HG02571 (cell line): ENCODE measurements around the gene SMCO3.

Experiments used
- ATAC-seq: cut with Tn5 transposase; IDR thresholded peaks from one replicate; pipeline ENCODE4 v1.9.1; 2021; ENCODE audit warnings: mild to moderate bottlenecking, moderate library complexity; ENCODE audit not compliant: unreplicated experiment

SMCO3 gene

DNA sequence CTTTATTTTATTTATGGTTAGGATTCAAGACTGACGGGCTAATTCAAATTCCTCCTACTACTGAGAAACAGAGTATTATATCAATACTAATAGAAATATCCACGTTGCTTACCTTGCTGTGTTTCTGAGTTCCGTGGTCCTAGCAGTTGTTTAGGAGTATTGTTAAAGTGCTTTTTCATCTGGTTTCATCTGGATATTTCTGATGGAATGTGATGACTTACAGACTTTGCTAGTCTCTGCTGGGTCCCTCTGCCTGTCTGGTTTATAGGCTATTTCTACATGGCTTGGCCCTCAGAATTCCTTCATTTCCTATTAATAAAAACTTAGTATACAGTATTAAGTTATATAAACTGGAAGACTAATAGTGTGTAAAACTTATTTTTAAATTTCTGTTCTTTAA, at the start of gene SMCO3:
SMCO3 (minus strand) TSS at position 169 of the 400 bp plus-strand sequence. CDS start 7,502 bp downstream, outside the sequence.
- no peak for ATAC-seq

DNA sequence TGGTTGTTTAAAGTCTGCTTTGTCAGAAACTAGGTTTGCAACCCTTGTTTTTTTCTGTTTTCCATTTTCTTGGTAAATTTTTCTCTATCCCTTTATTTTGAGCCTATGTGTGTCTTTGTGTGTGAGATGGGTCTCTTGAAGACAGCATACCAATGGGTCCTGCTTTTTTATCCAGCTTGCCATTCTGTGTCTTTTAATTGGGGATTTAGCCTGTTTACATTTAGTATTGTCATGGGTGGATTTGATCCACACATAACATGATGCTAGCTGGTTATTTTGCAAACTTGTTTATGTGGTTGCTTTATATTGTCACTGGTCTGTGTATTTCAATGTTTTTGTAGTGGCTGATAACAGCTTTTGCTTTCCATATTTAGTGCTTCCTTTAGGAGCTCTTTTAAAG, 46.5 kb upstream of the SMCO3 start:
- ATAC-seq, result no peak

DNA sequence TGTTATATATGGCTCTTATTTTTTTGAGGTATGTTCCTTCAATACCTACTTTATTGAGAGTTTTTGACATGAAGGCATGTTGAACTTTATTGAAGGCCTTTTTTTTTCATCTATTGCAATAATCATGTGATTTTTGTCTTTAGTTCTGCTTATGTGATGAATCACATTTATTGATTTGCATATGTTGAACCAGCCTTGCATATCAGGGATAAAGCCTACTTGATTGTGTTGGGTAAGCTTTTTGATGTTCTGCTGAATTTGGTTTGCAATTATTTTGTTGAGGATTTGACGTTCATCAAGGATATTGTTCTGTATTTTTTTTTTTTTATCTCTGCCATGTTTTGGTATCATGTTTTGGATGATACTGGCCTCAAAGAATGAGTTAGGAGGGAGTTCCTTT, 44.5 kb upstream of the SMCO3 start:
- ATAC-seq, result no peak

DNA sequence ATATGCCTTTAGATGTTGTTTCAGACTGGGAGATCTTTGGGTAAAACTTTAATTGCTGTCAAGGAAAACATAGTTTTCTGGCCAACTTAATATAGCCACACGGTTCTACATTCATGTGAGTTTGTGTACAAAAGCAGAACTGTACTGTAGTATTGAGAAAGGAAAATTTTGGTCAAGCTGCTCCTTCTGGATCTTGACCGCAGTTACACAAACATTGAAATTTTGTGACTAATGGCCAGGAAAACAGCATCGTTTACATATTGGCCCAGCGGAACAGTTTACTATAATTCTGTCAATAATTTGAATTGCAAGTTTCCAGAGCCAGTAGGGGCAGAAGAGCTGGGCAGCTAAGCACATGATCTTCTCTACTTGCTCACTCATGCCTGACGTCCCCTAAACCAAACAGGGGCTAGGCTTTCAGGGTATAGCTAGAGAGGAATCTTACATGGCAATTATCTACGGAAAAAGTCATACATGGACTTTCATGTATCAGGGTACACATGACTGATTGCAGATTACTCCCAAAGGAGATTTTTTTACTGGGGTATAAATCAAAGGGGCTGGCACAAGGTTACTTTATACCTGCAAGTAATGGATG, 40.7 kb upstream of the SMCO3 start:
- no peak for ATAC-seq

DNA sequence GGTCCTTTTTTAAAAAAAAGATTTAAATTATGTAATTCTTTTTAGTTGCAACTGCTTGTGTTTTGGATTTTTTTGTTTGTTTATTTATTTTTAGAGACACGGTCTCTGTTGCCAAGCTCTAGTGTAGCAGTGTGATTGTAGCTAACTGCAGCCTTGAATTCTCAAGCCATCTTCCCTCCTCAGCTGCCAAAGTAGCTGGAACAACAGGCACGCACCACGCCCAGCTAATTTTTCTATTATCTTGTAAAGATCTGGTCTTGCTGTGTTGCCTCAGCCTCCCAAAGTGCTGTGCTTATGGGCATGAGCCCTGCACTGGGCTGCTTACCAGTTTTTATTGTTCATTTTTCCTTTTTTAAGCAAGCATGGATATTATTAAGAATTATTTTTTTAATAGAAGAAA, 40.0 kb upstream of the SMCO3 start:
- ATAC-seq, result no peak

DNA sequence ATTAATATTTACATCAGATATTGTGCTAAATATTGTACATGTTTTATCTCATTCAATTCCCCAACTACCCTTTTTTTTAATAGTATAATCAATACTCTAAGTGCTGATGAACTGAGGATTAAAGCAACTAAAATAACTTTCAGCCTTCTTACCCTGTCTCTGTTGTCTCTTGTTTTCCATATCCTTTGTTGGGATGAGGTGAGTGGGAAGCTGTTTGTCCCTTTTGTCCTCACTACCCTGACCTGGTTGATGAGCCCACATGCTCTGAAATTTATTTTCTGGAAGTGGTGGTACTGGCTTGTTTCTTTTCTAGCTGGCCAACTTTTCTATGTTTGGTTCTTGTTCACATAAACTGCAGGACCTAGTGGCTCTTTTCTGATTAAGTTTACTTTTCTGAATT, 38.9 kb upstream of the SMCO3 start:
- no peak for ATAC-seq

DNA sequence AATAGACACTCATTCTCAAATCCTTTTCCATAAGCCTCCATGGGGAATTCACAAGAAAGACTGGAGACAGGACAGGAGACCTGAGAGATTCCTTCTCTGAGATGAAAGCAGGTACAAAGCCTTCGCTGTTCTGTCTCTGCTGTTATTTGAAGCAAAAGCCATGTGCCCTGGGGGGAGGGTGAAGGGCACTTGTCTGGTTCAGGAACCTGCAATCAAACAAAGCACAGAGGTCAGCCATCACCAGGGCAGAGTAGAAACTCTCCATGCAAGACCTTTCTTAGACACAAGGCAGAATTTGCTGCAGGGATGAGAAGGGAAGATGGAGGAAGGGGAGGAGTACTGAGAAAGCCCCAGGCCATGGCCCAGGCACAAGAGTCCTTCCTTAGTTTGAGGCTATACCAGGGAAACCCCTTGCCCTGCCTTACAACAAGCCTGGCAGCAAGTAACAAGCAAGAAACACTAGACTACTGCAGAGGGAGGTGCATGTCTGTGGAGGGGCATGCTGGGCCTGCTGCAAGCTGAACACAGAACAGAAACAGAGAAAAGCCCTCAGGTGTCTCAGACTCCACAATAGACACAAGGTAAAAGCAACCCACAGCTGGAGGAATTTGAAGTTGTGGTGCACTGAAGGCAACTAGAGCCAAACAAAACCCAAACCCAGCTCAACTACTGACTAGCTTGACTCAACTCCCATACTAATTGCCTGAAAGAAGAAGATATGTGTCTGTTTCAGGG, 37.1 kb upstream of the SMCO3 start:
- peak; percentile 88 for ATAC-seq

DNA sequence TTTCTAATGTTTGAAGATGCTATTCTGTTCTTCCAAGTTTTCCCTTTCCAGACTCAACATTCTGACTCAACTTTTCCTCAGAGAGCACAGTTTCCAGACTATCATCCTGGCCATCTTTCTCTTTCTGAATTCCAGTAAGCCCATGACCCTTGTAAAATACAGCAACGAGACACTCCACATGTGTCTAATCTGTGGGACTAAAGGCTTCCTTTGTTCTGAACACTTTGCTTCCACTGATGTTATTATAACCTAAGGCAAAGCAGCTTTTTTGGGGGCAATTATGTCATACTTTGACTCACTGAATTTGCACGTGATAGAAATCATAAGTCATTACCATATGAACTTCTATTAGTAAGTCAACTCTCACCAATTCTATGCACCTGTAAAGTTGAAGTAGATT, 35.7 kb upstream of the SMCO3 start:
- no peak for ATAC-seq

DNA sequence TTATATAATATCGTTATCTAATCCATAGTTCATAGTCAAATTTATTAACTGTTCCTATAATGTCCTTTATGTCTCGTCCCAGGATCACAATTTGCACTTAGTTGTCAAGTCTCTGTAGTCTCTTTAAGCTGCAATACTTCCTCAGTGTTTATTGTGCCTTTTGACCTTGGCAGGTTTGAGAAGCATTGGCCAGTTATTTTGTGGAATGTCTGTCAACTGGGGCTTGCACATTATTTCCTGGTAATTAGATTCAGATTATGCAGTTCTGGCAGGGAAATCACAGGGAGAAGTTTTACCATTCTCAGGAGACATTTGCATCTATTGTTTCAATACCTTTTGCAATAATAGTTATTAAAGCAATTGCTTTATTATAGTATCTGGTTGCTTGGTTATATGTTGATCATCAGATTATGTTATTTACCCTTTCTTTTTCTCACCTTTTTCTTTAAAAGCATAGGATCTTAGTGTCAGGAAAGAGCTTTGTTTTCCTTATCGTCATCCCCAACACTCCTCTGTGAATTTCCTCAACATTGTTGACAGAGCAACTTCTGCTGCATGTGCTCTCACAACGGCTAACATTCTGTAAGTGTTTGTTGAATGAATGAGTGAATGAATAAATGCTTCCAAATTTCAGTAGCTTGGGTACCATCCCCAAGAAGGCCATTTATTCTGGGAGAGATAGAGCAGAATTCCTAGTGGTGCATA, 33.0 kb upstream of the SMCO3 start:
- no peak for ATAC-seq

DNA sequence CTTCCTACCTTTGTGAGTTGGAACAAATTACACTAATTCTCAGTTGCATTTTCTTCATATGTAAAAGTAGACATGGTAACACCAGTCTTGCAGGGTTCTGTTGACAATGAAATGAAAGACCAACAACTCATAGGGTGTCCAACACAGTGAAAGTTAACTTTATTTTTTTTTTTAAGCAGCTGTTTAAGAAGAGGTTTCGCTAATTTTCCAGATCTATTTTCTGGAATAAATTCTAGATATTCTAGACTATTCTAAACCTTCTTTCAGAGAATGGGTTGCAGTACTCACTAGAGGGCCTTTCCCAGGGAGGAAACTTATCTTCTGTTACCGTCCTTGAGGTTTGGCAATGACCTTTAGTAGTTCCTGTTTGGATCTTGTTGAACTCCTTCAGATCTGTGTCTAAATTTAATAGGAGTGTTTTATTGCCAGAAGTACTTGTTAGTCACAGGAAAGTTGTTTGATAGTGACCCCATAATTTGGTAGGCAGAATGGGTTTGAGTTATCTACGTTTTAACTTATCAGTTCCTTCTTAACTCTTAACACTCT, 32.1 kb upstream of the SMCO3 start:
- no peak for ATAC-seq

DNA sequence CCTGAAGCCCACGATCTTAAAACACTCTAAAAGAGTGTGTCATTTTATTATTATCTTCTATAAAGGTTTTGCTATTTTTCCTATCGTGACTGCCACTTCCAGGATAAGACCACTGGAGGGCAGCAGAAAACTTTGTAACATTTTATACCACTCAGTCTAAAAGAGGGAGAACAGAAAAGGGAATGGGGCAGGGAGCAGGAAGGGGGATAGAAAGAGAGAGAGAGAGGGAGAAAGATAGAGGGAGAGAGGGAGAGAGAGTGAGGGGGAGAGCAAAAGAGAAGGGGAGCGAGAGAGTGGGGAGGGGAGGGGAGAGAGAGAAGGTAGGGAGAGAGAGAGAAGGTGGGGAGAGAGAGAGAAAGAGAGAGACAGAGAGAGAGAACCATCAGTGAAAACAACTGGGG, 31.4 kb upstream of the SMCO3 start:
- ATAC-seq, result no peak

DNA sequence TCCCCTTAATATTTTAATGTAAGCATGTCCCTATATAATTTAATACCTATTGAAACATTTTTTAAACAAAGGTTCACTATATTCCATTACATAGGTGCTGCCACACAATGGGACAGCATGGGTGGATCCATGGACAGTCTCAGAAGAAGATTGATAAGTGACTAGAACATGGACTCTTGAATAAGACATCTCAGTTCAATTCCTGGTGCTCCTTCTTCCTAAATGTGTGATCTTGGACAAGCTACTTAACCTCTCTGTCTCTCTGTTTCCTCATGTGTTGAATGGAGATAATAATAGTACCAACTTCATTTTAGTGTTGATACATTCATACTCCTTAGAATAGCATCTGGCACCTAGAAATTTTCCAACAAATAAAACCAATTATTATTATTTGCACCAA, 30.4 kb upstream of the SMCO3 start:
- no peak for ATAC-seq

DNA sequence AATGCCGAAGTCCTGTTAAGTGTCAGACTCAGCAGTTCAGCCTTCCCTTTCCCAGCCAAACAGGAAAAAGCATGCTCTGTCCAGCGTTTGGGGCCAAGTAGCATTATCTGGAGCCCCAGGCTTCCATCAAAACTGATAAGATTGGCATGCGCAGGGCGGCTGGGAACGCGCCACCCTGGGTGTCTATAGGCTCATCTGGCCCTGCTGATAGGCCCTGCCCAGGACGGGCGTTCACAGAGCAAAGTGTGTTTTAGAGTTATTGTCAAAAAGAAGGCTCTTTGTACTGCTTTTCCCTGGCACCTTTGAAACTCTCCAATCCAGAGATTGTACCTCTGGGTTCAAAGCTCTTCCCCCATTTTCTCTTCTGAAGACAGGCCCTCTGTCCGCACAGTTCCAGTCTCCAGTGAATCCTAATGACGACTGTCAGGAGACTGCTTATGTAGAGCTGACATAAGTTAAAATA, 29.5 kb upstream of the SMCO3 start, which contains the start of gene ART4:
ART4 (minus strand) TSS at position 102 of the 463 bp plus-strand sequence. CDS start 413 bp downstream, outside the sequence.
- ATAC-seq, result no peak

DNA sequence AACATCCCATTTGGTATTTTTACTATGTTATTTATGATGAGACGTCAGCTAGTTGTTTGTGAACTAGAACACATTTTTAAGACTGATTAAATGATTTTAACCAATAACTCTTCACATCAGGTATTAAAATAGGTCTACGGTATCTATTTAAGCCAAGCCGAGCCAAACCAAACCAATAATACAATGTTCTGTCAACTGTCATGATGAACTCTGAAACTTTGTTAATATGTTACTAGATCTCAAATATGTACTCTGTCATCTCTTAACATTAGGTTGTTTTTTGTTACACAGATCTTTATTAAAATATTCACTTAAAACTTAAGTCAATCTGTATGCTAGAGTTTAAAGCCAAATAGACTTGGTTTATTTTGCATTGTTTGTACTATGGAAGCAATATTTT, 28.3 kb upstream of the SMCO3 start:
- no peak for ATAC-seq

DNA sequence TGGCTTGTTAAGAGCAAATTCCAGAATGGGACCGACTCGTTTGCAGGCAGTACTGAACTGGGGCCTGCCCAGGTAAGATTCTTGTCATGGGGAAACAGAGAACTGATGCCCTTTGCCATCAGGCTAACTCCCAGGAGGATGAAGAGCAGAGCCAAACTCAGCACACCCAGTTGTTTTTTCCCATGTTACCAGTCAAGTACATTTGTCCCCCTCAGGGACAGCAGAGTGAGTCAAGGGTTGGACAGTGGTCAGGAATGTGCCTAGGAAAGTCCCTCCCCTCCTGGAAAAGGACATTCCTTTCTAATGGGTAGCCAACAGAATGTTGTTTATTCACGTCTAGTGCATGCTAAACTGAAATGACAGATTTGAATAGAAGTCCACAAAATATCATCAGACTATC, 27.8 kb upstream of the SMCO3 start:
- ATAC-seq, result no peak

DNA sequence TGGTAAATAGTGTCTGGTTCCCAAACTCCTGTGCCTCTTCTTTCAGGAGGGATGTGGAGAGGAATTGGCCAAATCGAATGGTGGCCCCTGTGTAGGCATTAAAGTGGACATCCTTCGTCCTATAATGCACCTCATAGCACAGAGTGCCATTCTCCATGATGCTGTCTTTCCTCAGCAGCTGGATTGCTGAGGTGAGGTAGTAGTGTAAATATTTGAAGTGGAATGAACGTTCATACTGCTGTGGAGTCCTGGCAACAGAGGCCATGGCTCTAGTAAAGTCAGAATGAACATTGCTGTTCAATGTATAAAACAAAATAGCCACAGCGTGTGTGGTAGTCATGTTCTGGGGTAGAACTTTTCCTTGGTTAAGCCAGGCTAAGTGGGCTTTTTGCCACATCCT, 26.6 kb upstream of the SMCO3 start:
- no peak for ATAC-seq

DNA sequence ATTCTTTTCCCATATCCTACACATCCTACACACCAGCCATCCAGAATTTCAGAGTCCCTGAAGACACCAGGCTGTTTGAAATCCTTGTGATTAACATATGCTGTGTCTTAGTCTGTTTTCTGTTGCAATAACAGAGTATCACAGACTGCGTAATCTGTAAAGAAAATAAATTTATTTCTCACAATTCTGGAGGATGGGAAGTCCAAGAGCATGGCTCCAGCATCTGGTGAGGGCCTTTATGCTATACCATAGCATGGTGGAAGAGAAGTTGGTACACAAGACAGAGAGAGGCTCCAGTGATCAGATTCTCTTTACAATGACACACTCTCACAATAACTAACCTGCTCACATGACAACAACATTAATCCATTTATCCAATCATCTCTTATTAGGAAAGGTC, 25.3 kb upstream of the SMCO3 start:
- no peak for ATAC-seq

DNA sequence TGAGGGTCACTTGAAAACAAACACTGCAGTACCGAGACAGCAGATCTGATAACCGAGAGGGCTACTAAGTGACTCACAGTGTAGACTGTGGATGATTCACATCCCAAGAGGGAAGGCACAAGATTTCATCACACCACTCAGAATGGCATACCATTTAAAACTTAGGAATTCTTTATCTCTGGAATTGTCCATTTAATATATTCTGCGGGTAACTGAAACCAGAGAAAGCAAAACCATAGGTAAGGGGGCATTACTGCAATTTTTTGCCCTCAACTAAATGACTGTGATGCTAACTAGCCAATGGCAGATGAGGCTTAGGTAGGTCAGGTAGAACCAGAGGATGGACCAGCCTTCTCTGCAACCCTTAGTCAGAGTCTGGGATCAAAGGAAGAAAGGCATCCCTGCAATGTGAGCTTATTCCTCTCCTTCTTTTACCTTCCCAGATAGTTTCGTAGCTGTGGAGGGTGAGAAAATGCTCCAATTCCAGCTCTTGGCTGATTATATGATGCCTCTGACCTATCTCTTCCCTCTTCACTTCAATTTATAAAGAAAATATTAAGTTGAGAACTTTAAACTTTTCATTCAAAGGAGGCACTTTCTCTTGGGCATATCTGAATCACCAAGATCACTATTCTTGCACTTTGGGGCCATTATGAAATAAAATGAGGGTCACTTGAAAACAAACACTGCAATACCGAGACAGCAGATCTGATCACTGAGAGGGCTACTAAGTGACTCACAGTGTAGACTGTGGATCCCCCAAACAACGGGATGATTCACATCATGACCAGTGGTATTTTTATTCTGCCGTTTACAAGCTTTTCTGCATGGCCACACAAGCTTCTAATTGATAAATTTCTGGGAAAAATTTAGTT, 22.6 kb upstream of the SMCO3 start:
- no peak for ATAC-seq

DNA sequence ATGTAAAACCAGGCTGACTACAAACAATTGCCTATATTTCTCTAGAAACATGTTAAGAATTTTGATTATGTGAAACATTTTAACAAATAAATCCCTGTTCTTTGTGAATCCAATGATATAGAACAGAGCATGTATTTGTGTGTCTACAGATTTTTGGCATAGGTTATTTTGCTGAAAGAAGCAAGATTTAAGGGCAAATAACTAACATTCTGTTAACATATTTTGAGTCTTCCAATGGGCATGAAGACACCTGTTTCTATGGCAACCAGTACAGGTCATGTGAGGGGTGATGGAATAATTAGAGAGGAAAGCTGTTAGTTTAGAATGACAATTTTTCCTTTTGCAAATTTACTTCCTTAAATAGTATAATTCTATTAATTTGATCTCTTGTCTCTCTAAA, 20.5 kb upstream of the SMCO3 start:
- no peak for ATAC-seq

DNA sequence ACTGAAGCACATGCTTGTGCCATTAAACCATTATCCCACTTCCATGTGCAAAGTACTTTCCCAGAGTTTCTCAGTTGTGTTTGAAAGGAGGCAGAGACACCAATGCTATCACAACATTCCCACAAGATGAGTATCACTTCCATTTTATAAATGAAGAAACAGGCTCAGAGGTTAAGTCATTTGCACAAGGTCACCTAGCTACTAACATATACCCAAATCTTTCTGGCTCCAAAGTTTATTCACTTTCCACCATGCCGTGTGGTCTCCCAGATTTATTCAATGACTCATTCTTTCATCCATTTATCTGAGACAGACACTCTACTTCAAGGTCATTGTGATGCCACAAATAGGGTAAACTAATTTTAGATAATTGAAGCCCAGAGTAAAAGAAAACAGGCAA, 20.0 kb upstream of the SMCO3 start:
- ATAC-seq, result no peak

DNA sequence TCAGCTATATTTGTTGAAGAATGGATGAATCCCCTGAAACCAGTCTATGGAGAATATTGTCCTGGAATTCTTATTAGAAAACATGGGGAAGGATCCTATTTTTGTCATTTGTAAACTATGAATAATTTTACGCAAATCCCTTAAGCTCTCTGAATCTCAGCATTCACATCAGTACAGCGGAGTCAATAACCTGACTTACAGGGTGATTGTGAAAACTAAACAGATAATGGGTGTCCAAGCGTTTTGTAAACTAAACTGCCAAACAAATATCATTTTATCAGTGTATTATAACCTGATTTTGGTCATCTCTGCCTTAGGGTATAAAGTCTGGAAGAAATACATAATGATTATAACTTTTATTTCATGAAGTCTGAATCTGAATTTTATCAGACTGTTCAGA, 19.4 kb upstream of the SMCO3 start:
- no peak for ATAC-seq
